Keratinocyte (primary cell): ENCODE measurements around the gene ACACB.
A peak's percentile ranks its signal among the peaks of the same experiment; 100 is the strongest.

Experiments used
- CTCF ChIP-seq, 3 experiments: IDR thresholded peaks in 1 of 3; conservative IDR thresholded peaks in 1 of 3; optimal IDR thresholded peaks in 1 of 3; 2 replicates in 2 of 3; 3 replicates in 1 of 3; pipeline versions ENCODE3 to v1.5.1; 2011; ENCODE audit warnings: low read length in 3 of 3, mild to moderate bottlenecking in 3 of 3, moderate library complexity in 2 of 3, control low read depth in 1 of 3, inconsistent platforms in 1 of 3; ENCODE audit not compliant: insufficient read depth in 2 of 3; ENCODE audit errors: extremely low read depth in 1 of 3
- EZH2 ChIP-seq: IDR thresholded peaks from one replicate; pipeline ENCODE4 v1.6.1; 2012; ENCODE audit warnings: inconsistent platforms, mild to moderate bottlenecking, low read length, moderate library complexity

GRCh38 chr12:109302358-109302757 lies 186.0 kb downstream of the ACACB start:
- TF ChIP-seq CTCF (optimal IDR thresholded peaks at IDR 0.05 in 1 of 3, IDR thresholded peaks at IDR 0.05 in 1 of 3, conservative IDR thresholded peaks at IDR 0.05 in 1 of 3; ENCODE audit: extremely low read depth in 1 of 3, insufficient read depth in 2 of 3, low read length in 3 of 3), result peak; percentile 28 to 38 (median 35)
- no peak for TF ChIP-seq EZH2
